OCI-LY3 (cell line): ENCODE data around the gene BRD1.

Source experiments
- CTCF ChIP-seq: fragments of 200-600, 300-600 bp; sonication (generic); IDR thresholded peaks from 2 replicates; pipeline ENCODE4 v1.5.1; 2014; ENCODE audit warnings: antibody characterized with exemption, low read length, low read depth
- EZH2phosphoT487 ChIP-seq: fragments of 200-600 bp; shearing (Covaris generic); IDR thresholded peaks from 2 replicates; pipeline ENCODE4 v1.6.1; 2018; ENCODE audit warnings: antibody characterized with exemption, mixed run types, low read depth

GRCh38 chr22:49781289-49781782, 46.3 kb downstream of the BRD1 start:
- TF ChIP-seq CTCF, result no peak
- no peak for TF ChIP-seq EZH2phosphoT487
